HG03039 (cell line): ENCODE measurements around the gene CMC2.
A peak's percentile ranks its signal among the peaks of the same experiment; 100 is the strongest.

ENCODE experiments used
- ATAC-seq: cut with Tn5 transposase; IDR thresholded peaks from one replicate; pipeline ENCODE4 v1.9.1; 2021; ENCODE audit warnings: mild to moderate bottlenecking, moderate library complexity; ENCODE audit not compliant: unreplicated experiment

CMC2 gene

GRCh38 chr16:81006813-81007695 is at the start of gene CMC2, which contains the start of gene CENPN:
Gene CMC2 (minus strand): TSS chr16:81006885. CDS start chr16:80997394, 9,491 bp downstream.
Gene CENPN (plus strand): TSS chr16:81007214. CDS start chr16:81011940, 4,726 bp downstream.
- ATAC-seq: peak; percentile 77

DNA sequence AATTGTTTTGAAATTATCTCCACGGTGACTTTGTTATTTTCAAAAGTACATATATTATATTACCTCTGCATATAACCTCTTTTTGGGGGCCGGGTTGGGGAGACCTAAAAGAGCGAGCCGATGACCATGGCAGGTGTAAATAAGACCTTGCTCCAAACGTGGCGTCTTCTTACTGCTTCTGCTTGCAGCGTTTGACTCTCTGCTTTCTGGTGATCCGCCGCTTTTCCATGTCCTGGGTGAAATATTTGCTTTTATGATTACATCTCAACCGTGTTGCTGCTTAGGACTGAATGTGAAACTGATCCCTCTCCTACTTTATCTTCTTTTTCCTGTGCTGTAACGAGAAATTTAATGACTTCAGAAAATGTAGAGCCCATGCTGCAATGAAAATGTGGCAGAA is 47.1 kb upstream of the CMC2 start:
- ATAC-seq: no peak

DNA sequence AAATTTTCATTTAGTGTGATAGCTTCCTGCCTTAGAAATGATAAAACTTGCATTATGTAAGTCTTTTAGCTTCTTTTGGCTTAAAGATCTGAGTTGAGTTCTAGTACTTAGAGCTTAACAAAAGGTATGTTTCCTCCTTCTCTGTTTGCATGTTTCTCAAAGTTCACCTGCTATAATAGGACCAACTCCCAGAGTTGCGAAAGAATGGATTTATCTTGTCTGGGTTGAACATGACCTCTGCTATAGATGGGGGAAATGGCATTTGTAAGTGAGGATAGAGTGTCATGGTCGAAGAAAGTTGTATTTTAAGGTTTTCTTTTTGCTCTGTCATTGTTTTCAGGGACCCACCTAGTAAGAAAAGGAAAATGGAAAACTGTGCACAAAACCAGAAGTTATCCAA is 36.1 kb upstream of the CMC2 start:
- no peak for ATAC-seq

DNA sequence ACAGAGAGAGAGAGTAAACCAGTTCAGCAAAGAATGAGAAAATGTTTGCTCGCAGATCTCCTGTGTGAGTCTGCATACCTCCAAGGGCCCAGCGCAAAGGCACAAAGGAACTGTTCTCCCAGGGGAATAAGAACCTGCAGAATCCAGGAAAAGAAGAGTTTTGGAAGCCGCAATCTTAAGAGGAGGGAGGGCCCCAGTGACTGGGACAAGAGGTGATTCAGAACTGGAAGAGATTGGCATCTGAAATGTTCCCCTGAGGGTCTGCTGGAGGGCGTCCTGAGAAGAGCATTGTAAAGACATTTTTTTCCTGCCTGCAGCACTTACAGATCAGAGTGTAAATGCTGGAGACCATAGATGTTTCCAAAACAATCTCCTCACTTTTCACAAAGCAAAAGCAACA is 35.0 kb upstream of the CMC2 start:
- no peak for ATAC-seq

GRCh38 chr16:81040842-81041241 is 34.2 kb upstream of the CMC2 start:
- no peak for ATAC-seq

DNA sequence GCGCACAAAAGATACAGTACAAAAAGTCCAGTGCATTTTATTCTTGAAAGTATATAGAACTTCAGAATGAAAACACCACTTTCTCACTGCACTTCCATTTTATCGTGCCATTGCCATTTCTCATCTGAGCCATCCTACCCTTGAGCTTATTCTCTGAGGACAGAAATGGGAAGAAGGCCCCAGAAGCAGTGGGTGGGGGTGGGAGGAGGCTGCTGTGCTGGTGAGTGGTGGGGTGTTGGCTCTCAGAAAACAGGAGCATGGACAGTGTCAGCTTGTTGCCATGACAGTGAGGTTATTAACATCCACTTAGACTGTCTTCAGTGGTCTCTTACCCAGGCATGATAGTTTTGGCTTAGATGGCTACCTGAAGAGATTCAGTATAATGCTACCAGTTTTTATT is 33.4 kb upstream of the CMC2 start:
- no peak for ATAC-seq

GRCh38 chr16:81036751-81037350 is 30.2 kb upstream of the CMC2 start:
- ATAC-seq: no peak

DNA sequence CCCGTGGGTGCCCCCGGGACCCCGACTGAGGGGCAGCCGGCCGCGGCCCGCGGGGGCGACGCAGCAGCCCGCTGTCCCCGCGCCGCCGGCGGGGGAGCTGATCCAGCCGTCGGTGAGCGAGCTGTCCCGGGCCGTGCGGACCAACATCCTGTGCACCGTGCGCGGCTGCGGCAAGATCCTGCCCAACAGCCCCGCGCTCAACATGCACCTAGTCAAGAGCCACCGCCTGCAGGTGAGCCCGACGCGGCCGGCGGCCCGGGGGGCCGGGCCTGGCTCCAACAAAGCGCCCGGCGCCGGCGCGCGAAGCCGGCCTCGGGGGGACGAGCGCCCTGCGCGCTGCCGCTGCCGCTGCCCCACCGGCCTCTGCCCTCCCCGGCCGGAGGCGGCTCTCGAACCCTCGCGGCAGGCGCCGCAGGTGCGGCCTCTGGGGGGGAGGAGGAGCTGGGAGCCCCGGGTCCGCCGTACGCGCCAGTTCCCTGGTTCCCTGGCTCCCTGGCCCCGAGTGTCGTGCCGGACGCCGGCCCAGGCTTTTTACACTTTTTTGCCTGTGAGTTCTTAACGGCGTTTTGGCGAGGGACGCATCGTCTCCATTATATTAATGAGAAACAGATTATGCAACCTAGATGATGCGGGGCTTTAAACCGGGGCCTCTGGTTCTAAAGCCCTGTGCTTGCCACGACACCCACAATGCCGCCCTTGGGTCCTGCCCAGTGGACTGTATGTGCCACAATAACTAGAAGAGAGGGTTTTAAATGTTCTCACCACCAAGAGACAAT is 29.5 kb upstream of the CMC2 start:
- peak; percentile 54 for ATAC-seq

DNA sequence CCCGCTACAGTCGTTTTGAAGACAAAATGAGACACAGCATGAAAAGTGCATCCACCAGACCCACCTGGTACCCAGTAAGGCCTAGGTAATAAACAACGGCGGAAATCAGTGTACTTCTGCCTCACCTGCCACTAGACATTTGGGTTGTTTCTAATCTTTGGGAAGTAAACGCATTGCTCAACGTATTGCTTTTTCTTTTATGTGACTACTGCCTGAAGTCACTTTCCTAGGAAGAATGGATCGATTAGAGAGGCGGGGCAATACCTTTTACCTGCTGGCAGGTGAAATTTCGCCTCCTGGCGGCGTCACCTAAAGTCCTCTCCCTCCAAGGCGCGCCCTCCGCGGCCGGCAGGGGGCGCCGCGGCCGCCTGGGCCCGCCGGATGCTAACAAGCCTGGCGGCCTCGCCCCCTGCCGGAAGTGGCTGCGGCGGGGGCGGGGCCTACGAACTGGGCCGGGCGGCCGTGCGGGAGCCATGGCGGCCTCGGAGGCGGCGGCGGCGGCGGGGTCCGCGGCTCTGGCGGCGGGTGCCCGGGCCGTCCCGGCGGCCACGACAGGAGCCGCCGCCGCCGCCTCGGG is 28.8 kb upstream of the CMC2 start, which contains the start of gene ATMIN:
Gene ATMIN, plus strand, starts transcription at position 445 of the 577 bp plus-strand sequence. Its CDS starts 29 bp downstream, at position 474.
- ATAC-seq: peak; percentile 83

- ATAC-seq: no peak
These were observed 23.4 kb upstream of the CMC2 start for GRCh38 chr16:81029930-81030604.

GRCh38 chr16:81026429-81026828 is 19.7 kb upstream of the CMC2 start:
- ATAC-seq: no peak

DNA sequence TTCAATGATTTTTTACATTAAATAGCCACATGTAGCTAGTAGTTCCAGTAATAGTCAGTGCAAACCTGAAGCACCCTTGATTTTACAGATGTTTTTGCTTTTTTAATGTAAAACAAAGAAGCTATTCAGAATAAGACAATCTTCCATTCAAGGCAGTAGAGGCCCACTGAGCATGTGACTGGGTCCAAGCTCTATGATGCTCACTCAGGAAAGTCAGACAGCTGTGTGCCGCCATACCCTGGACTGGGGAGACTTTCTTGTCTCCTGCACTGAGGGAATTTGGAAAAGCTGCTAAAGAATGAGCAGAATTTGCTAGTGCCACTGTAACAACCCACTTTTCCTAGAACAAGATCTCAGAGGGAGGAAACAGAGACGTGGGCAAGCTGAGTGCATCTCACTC is 11.8 kb upstream of the CMC2 start:
- ATAC-seq: no peak

GRCh38 chr16:81014672-81015071 is 8.0 kb upstream of the CMC2 start:
- ATAC-seq: no peak

- no peak for ATAC-seq
These were observed 6.3 kb upstream of the CMC2 start for GRCh38 chr16:81012974-81013373.

DNA sequence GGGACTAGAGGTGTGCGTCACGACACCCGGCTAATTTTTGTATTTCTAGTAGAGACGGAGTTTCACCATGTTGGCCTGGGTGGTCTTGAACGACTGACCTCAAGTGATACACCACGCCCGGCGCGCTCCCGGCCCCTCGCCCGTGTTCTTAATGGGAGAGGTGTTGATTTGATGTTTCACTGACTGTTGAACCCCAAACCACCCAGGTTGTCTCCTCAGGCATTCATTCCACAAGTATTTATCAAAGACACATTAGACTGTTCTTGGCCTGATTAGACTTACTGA is 1.8 kb upstream of the CMC2 start:
- ATAC-seq: no peak

- ATAC-seq: peak; percentile 28
These were observed 373 bp downstream of the CMC2 start for GRCh38 chr16:81006211-81006812.

GRCh38 chr16:81005610-81006161 is 999 bp downstream of the CMC2 start:
- ATAC-seq: no peak

- ATAC-seq: no peak
These were observed 1.9 kb downstream of the CMC2 start for GRCh38 chr16:81004646-81005353.
